A549 treated with dexamethasone at 1 μM for 4 hours (cell line): ENCODE results near the gene INKA1. TPM values are rescaled to one million over a fixed set of nuclear protein-coding genes. Genes with fewer than 3 reads are reported as not detected.

Experiments used
- total RNA-seq: library from RNA; stranded (reverse); fragments of 200-300 nt; extraction: Qiagen RNA extraction; gene quantifications from 5 replicates; pipeline ENCODE4 v1.2.3, GENCODE V29; 2022

INKA1 gene
- 1.6 to 2.2 TPM (median 2.0 TPM) in 5 replicates for total RNA-seq

GRCh38 chr3:49802719-49803464 lies at the start of gene INKA1:
TSS of gene INKA1 (plus strand) at chr3:49803261. CDS start at chr3:49803393, 132 bp downstream.

GRCh38 chr3:49786357-49787181 lies 16.5 kb upstream of the INKA1 start, which contains the start of gene IP6K1:
TSS of gene IP6K1 (minus strand) at chr3:49786542. CDS start at chr3:49748040, 38,502 bp downstream.

GRCh38 chr3:49799761-49800160 lies 3.3 kb upstream of the INKA1 start, which contains the start of gene CDHR4:
TSS of gene CDHR4 (minus strand) at chr3:49799873. CDS start at chr3:49799812, 61 bp downstream.

GRCh38 chr3:49813497-49814174 lies 10.6 kb downstream of the INKA1 start, which contains the start of gene UBA7:
TSS of gene UBA7 (minus strand) at chr3:49813953. CDS start at chr3:49813787, 166 bp downstream.

Other genes starting within 250 kb of the INKA1 start
- gene BSN, start 248.8 kb upstream of the INKA1 start, total RNA-seq, result 0.11 to 0.26 TPM (median 0.22 TPM) in 5 replicates
- gene APEH, start 128.9 kb upstream of the INKA1 start, total RNA-seq, result 53.9 to 74.4 TPM (median 69.9 TPM) in 5 replicates
- gene MST1, start 113.8 kb upstream of the INKA1 start, total RNA-seq, result 0.83 to 2.4 TPM (median 1.4 TPM) in 5 replicates
- gene RNF123, start 113.7 kb upstream of the INKA1 start, total RNA-seq, result 8.5 to 16.5 TPM (median 14.4 TPM) in 5 replicates
- gene AMIGO3, start 83.6 kb upstream of the INKA1 start, total RNA-seq, result 0.09 to 0.83 TPM (median 0.49 TPM) in 5 replicates
- 12.4 to 19.0 TPM (median 17.7 TPM) in 5 replicates for gene GMPPB, start 79.3 kb upstream of the INKA1 start, total RNA-seq
- gene IP6K1, start 16.7 kb upstream of the INKA1 start, total RNA-seq, result 18.6 to 23.7 TPM (median 22.4 TPM) in 5 replicates
- 0.15 to 0.26 TPM (median 0.24 TPM) in 5 replicates for gene CDHR4, start 3.4 kb upstream of the INKA1 start, total RNA-seq
- 0.25 to 0.72 TPM (median 0.26 TPM) in 5 replicates for gene UBA7, start 10.7 kb downstream of the INKA1 start, total RNA-seq
- 7.5 to 12.4 TPM (median 11.7 TPM) in 5 replicates for gene TRAIP, start 53.3 kb downstream of the INKA1 start, total RNA-seq
- 0.15 to 0.32 TPM (median 0.21 TPM) in 5 replicates for gene CAMKV, start 66.6 kb downstream of the INKA1 start, total RNA-seq
- gene MST1R, start 100.6 kb downstream of the INKA1 start, total RNA-seq, result 3.6 to 6.7 TPM (median 6.1 TPM) in 5 replicates
- 5.1 to 9.3 TPM (median 8.0 TPM) in 5 replicates for gene MON1A, start 126.5 kb downstream of the INKA1 start, total RNA-seq
- gene RBM6, start 136.9 kb downstream of the INKA1 start, total RNA-seq, result 24.8 to 27.8 TPM (median 25.9 TPM) in 5 replicates